ENCODE results near the gene TACR2. TPM values are rescaled to one million over a fixed set of nuclear protein-coding genes. Genes with fewer than 3 reads are reported as not detected.

Gene TACR2
- total RNA-seq, 2 donors from 2014 or later: 0.27 TPM; not detected in 1

GRCh38 chr10:69417542-69417941, 824 bp upstream of the TACR2 start:
- no peak for DNase-seq (ENCODE audit: low spot score)
- Histone ChIP-seq H3K4me3 (no peak overlapping the region), H3K27me3 (replicated peaks; ENCODE audit: insufficient read depth) (no peaks in the 10 kb centered on the region), H3K36me3 (no peaks in the 10 kb centered on the region), H3K27ac (no peak overlapping the region), H3K4me1 (ENCODE audit: control insufficient read depth in 1 of 2, low read depth in 2 of 2) (peaks cover 0 to 20% of the 10 kb centered on the region in 2 donors), H3K9me3 (no peaks in the 10 kb centered on the region)
- no peak for ATAC-seq (ENCODE audit: insufficient number of reproducible peaks, low FRiP score, low read depth)
- TF ChIP-seq, protein P1, sequence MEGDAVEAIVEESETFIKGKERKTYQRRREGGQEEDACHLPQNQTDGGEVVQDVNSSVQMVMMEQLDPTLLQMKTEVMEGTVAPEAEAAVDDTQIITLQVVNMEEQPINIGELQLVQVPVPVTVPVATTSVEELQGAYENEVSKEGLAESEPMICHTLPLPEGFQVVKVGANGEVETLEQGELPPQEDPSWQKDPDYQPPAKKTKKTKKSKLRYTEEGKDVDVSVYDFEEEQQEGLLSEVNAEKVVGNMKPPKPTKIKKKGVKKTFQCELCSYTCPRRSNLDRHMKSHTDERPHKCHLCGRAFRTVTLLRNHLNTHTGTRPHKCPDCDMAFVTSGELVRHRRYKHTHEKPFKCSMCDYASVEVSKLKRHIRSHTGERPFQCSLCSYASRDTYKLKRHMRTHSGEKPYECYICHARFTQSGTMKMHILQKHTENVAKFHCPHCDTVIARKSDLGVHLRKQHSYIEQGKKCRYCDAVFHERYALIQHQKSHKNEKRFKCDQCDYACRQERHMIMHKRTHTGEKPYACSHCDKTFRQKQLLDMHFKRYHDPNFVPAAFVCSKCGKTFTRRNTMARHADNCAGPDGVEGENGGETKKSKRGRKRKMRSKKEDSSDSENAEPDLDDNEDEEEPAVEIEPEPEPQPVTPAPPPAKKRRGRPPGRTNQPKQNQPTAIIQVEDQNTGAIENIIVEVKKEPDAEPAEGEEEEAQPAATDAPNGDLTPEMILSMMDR (IDR thresholded peaks at IDR 0.05): no peak

- DNase-seq (ENCODE audit: low spot score) (no peak), ATAC-seq (ENCODE audit: insufficient number of reproducible peaks, low FRiP score, low read depth) (no peak)
- Histone ChIP-seq H3K36me3 (no peaks in the 10 kb centered on the region), H3K27ac (no peak overlapping the region), H3K9me3 (no peaks in the 10 kb centered on the region), H3K4me3 (no peak overlapping the region), H3K27me3 (replicated peaks; ENCODE audit: insufficient read depth) (no peaks in the 10 kb centered on the region), H3K4me1 (ENCODE audit: control insufficient read depth in 1 of 2, low read depth in 2 of 2) (peaks cover 0 to 20% of the 10 kb centered on the region in 2 donors)
- TF ChIP-seq, protein P1 (IDR thresholded peaks at IDR 0.05): no peak
These were observed 767 bp downstream of the TACR2 start for GRCh38 chr10:69415951-69416350.

DNA sequence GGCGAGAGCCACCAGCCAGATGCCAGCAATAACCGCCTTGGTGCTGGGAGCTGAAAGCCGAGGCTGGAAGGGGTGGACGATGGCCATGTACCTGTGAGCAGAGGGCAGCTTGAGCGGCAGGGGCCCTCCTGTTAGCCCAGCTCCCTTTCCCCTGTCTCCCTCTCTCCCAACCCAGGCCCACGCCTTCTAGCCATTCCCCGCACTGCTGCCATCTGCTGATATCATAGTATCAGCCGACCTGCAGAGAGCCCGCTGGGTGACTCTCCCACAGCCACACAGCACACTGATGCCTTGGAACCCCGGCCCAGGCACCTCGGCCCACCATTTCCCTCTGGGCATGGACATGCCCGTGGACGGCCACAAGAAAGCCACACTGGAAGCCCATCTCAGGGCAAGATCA, 1.7 kb downstream of the TACR2 start:
- H3K27me3 ChIP-seq (replicated peaks; ENCODE audit: insufficient read depth): no peaks in the 10 kb centered on the region
- ATAC-seq (ENCODE audit: insufficient number of reproducible peaks, low FRiP score, low read depth): no peak
- no peak for DNase-seq (ENCODE audit: low spot score)
- TF ChIP-seq, protein P1 (IDR thresholded peaks at IDR 0.05): no peak
- no peaks in the 10 kb centered on the region for H3K36me3 ChIP-seq
- H3K4me1 ChIP-seq (ENCODE audit: control insufficient read depth in 1 of 2, low read depth in 2 of 2): peaks cover 0 to 20% of the 10 kb centered on the region in 2 donors
- no peak overlapping the region for H3K27ac ChIP-seq
- no peak overlapping the region for H3K4me3 ChIP-seq
- H3K9me3 ChIP-seq: no peaks in the 10 kb centered on the region

DNA sequence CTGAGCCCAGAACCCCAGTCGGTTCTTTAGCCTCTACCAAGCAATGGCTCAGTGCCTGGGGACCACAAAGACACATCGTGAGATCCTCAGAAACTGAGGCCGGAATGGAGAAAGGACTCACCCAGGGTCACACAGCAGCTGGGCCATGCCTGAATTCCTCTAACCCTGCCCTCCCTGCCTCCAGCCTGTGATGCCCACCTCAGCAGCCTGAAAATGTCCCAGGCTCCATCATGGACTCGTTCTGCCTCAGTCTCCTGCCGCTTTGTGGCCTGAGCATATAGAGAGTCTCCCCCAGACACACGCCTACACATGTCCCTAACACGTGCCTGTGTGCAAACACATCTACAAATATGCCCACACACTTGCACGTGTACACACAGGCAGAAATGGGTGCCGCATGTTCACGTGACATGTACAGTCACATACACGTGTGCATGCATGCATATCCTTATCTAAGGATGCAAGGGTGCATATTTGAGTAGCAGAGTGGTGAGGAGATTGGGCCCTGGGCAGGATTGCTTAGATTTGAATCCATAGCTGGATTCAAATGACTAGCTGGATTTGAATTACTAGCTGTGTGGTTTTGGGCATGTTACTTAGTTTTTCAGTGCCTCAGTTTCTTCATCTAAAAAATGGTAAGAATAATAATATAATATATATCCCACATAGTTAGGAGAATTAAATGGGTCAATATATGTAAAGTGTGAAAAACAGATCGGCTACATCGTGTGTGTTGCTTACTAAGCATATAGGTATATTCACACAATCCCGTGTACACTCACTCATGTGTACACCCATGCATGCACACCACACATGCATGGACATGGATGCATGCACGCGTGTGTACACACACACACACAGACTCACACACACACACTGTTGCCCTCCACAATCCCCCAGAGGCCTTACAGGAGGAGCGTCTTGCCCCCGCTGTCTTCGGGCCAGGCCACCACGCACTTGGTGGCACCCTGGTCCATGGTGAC, 2.4 kb downstream of the TACR2 start:
- H3K27ac ChIP-seq: no peak overlapping the region
- H3K36me3 ChIP-seq: no peaks in the 10 kb centered on the region
- DNase-seq (ENCODE audit: low spot score) (no peak), ATAC-seq (ENCODE audit: insufficient number of reproducible peaks, low FRiP score, low read depth) (no peak)
- H3K4me3 ChIP-seq: no peak overlapping the region
- no peaks in the 10 kb centered on the region for H3K9me3 ChIP-seq
- H3K27me3 ChIP-seq (replicated peaks; ENCODE audit: insufficient read depth): no peaks in the 10 kb centered on the region
- TF ChIP-seq, protein P1 (IDR thresholded peaks at IDR 0.05): no peak
- H3K4me1 ChIP-seq (ENCODE audit: control insufficient read depth in 1 of 2, low read depth in 2 of 2): peaks cover 0 to 20% of the 10 kb centered on the region in 2 donors

DNA sequence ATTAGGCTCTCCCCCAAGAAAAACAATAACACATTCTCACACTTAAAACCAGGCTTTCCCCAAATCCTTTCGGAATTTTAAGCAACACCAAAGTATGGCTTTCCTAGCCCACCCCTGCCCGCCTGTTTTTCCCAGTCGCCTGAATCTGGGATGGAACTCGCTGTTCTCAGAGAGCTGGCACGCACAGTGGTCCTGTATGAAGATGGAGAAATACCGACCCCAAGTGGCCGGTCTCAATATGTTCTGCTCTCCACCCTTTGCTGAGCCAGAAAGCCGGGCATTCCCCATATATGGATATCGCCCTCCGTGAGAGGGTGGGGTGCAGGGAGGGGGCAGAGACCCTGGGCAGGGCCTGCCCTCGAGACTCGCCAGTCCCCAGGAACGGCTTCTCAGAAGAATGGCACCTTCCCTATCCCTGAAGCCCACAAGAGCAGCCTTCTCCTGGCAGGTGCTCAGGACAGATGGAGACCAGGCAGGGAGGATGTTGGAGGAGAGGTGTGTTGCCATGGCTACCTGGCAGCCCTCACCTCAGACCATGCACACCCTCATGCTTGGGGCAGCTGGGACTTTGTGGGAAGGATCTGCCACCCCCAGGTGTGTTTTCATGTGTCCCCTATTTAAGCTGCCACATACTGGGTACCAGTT, 3.4 kb downstream of the TACR2 start:
- H3K27ac ChIP-seq: peak overlapping the region; percentile 10 to 15

More for the DNA sequence above, 3.4 kb downstream of the TACR2 start:
- Histone ChIP-seq H3K9me3 (no peaks in the 10 kb centered on the region), H3K4me3 (no peak overlapping the region), H3K36me3 (no peaks in the 10 kb centered on the region), H3K4me1 (ENCODE audit: control insufficient read depth in 1 of 2, low read depth in 2 of 2) (peaks cover 0 to 24% of the 10 kb centered on the region in 2 donors), H3K27me3 (replicated peaks; ENCODE audit: insufficient read depth) (no peaks in the 10 kb centered on the region)
- TF ChIP-seq, protein P1 (IDR thresholded peaks at IDR 0.05): peak; percentile 75
- no peak for ATAC-seq (ENCODE audit: insufficient number of reproducible peaks, low FRiP score, low read depth)
- no peak for DNase-seq (ENCODE audit: low spot score)
